ENCODE measurements around the gene MTX1. TPM values are rescaled to one million over a fixed set of nuclear protein-coding genes. Genes with fewer than 3 reads are reported as not detected.
A peak's percentile ranks its signal among the peaks of the same experiment; 100 is the strongest.

The MTX1 gene
- total and polyA plus RNA-seq, 3 donors from 2014 or later, result 77.1 to 161 (median 118) TPM

GRCh38 chr1:155260276-155260675 lies 51.8 kb downstream of the MTX1 start:
- WGBS, 2 donors, result 90 to 92% methylated on average over 5 of the region's 5 CpGs
- intact Hi-C loops (cut with DNase I; ENCODE audit: low total_unique reads), result no loop called here
- H3K4me3 ChIP-seq, result no peak overlapping the region
- H3K9me3 ChIP-seq, result no peaks in the 10 kb centered on the region
- no peak for TF ChIP-seq CTCF (IDR thresholded peaks at IDR 0.05)
- TF ChIP-seq POLR2A (IDR thresholded peaks at IDR 0.05), result no peak
- H3K36me3 ChIP-seq (ENCODE audit: low read depth, missing control alignments), result no peaks in the 10 kb centered on the region
- H3K27me3 ChIP-seq, result no peaks in the 10 kb centered on the region
- no peak for DNase-seq
- peaks cover 18% of the 10 kb centered on the region for H3K4me1 ChIP-seq
- no peak overlapping the region for H3K27ac ChIP-seq

GRCh38 chr1:155261493-155261851 lies 53.0 kb downstream of the MTX1 start:
- Histone ChIP-seq H3K9me3 (no peaks in the 10 kb centered on the region), H3K4me1 (peaks cover 12% of the 10 kb centered on the region), H3K27me3 (no peaks in the 10 kb centered on the region), H3K36me3 (ENCODE audit: low read depth, missing control alignments) (no peaks in the 10 kb centered on the region), H3K27ac (peak overlapping the region; percentile 73 to 86), H3K4me3 (peak overlapping the region; percentile 77 to 87)
- 0 to 5% methylated on average over 1 to 9 of the region's 9 CpGs for WGBS, 2 donors
- intact Hi-C loops (cut with DNase I; ENCODE audit: low total_unique reads), result no loop called here
- DNase-seq, result no peak
- TF ChIP-seq CTCF (IDR thresholded peaks at IDR 0.05) (no peak), POLR2A (IDR thresholded peaks at IDR 0.05) (no peak)

GRCh38 chr1:155261852-155262673 lies 53.6 kb downstream of the MTX1 start, which contains the start of gene SCAMP3:
Gene SCAMP3, minus strand, starts transcription at chr1:155262360. Its CDS starts 209 bp downstream, at chr1:155262151.
- Histone ChIP-seq H3K4me3 (peak within 1 kb of the TSS; percentile 77 to 87), H3K4me1 (peaks cover 12% of the 10 kb centered on the region), H3K36me3 (ENCODE audit: low read depth, missing control alignments) (no peaks in the 10 kb centered on the region), H3K27ac (peak within 1 kb of the TSS; percentile 73 to 86), H3K9me3 (no peaks in the 10 kb centered on the region), H3K27me3 (no peaks in the 10 kb centered on the region)
- DNase-seq, result peak; percentile 99
- TF ChIP-seq POLR2A (IDR thresholded peaks at IDR 0.05) (peak; percentile 48), CTCF (IDR thresholded peaks at IDR 0.05) (peak in 1 of 3 experiments; percentile 13)
- intact Hi-C loops (cut with DNase I; ENCODE audit: low total_unique reads), result no loop called here
- WGBS, 2 donors, result 1 to 2% methylated on average over 20 to 47 of the region's 47 CpGs

- H3K36me3 ChIP-seq (ENCODE audit: low read depth, missing control alignments), result no peaks in the 10 kb centered on the region
- intact Hi-C loops (cut with DNase I; ENCODE audit: low total_unique reads), result no loop called here
- DNase-seq, result no peak
Measured at GRCh38 chr1:155263067-155263466, 54.6 kb downstream of the MTX1 start.

More at GRCh38 chr1:155263067-155263466, 54.6 kb downstream of the MTX1 start:
- TF ChIP-seq CTCF (IDR thresholded peaks at IDR 0.05) (no peak), POLR2A (IDR thresholded peaks at IDR 0.05) (no peak)
- WGBS, 2 donors, result 87 to 88% methylated on average over 11 of the region's 11 CpGs
- H3K27me3 ChIP-seq, result no peaks in the 10 kb centered on the region
- peak overlapping the region; percentile 73 to 86 for H3K27ac ChIP-seq
- peaks cover 12% of the 10 kb centered on the region for H3K4me1 ChIP-seq
- H3K4me3 ChIP-seq, result no peak overlapping the region
- H3K9me3 ChIP-seq, result no peaks in the 10 kb centered on the region

MicroRNAs within 50 kb of the gene (microRNA counts, 767-probe panel; counts per million panel counts)
- microRNA hsa-miR-92b-3p, result 0 to 152 counts per million in 2 donors

Other genes with a start within 250 kb of the MTX1 start
- 10 to 100 TPM; 31.0 to 34.9 TPM for gene PYGO2, start 246.9 kb upstream of the MTX1 start, total RNA-seq
- gene PYGO2, start 246.9 kb upstream of the MTX1 start, polyA plus RNA-seq (ENCODE audit: insufficient read depth, low read depth, low replicate concordance), result 33.2 TPM
- gene SHC1, start 237.9 kb upstream of the MTX1 start, total RNA-seq, result 10 to 100 TPM; 47.9 to 59.3 TPM
- gene SHC1, start 237.9 kb upstream of the MTX1 start, polyA plus RNA-seq (ENCODE audit: insufficient read depth, low read depth, low replicate concordance), result 49.0 TPM
- 10 to 100 TPM; 45.5 to 84.3 TPM for gene CKS1B, start 234.0 kb upstream of the MTX1 start, total RNA-seq
- 100 TPM for gene CKS1B, start 234.0 kb upstream of the MTX1 start, polyA plus RNA-seq (ENCODE audit: insufficient read depth, low read depth, low replicate concordance)
- gene FLAD1, start 225.4 kb upstream of the MTX1 start, total RNA-seq, result 10 to 100 TPM; 26.5 to 35.0 TPM
- 46.5 TPM for gene FLAD1, start 225.4 kb upstream of the MTX1 start, polyA plus RNA-seq (ENCODE audit: insufficient read depth, low read depth, low replicate concordance)
- gene LENEP, start 215.1 kb upstream of the MTX1 start, total RNA-seq, result 1 to 10 TPM in 1 of 2 donors, not detected in 1; 1.1 TPM
- gene LENEP, start 215.1 kb upstream of the MTX1 start, polyA plus RNA-seq (ENCODE audit: insufficient read depth, low read depth, low replicate concordance), result not detected
- 10 to 100 TPM; 21.1 to 22.4 TPM for gene ZBTB7B, start 205.9 kb upstream of the MTX1 start, total RNA-seq
- 18.6 TPM for gene ZBTB7B, start 205.9 kb upstream of the MTX1 start, polyA plus RNA-seq (ENCODE audit: insufficient read depth, low read depth, low replicate concordance)
- gene DCST2, start 174.9 kb upstream of the MTX1 start, total RNA-seq, result 10 to 100 TPM in 1 of 2 donors, 1 to 10 TPM in 1; 9.9 to 14.4 TPM
- 20.4 TPM for gene DCST2, start 174.9 kb upstream of the MTX1 start, polyA plus RNA-seq (ENCODE audit: insufficient read depth, low read depth, low replicate concordance)
- gene DCST1, start 174.9 kb upstream of the MTX1 start, total RNA-seq, result 1 to 10 TPM; 4.5 to 9.4 TPM
- 15.2 TPM for gene DCST1, start 174.9 kb upstream of the MTX1 start, polyA plus RNA-seq (ENCODE audit: insufficient read depth, low read depth, low replicate concordance)
- 10 to 100 TPM; 30.7 to 34.5 TPM for gene ADAM15, start 157.4 kb upstream of the MTX1 start, total RNA-seq
- gene ADAM15, start 157.4 kb upstream of the MTX1 start, polyA plus RNA-seq (ENCODE audit: insufficient read depth, low read depth, low replicate concordance), result 42.6 TPM
- gene EFNA4, start 145.0 kb upstream of the MTX1 start, total RNA-seq, result 1 to 10 TPM; 5.3 to 6.9 TPM
- gene EFNA4, start 145.0 kb upstream of the MTX1 start, polyA plus RNA-seq (ENCODE audit: insufficient read depth, low read depth, low replicate concordance), result 6.0 TPM
- 1 to 10 TPM; 7.5 to 7.7 TPM for gene EFNA3, start 129.9 kb upstream of the MTX1 start, total RNA-seq
- 9.9 TPM for gene EFNA3, start 129.9 kb upstream of the MTX1 start, polyA plus RNA-seq (ENCODE audit: insufficient read depth, low read depth, low replicate concordance)
- 10 to 100 TPM; 13.1 to 14.5 TPM for gene EFNA1, start 80.8 kb upstream of the MTX1 start, total RNA-seq
- 13.0 TPM for gene EFNA1, start 80.8 kb upstream of the MTX1 start, polyA plus RNA-seq (ENCODE audit: insufficient read depth, low read depth, low replicate concordance)
- 10 to 100 TPM; 25.2 to 30.0 TPM for gene SLC50A1, start 72.8 kb upstream of the MTX1 start, total RNA-seq
- 33.7 TPM for gene SLC50A1, start 72.8 kb upstream of the MTX1 start, polyA plus RNA-seq (ENCODE audit: insufficient read depth, low read depth, low replicate concordance)
- gene DPM3, start 68.2 kb upstream of the MTX1 start, total RNA-seq, result 100 to 1,000 TPM in 1 of 2 donors, 10 to 100 TPM in 1; 69.9 to 104 TPM
- gene DPM3, start 68.2 kb upstream of the MTX1 start, polyA plus RNA-seq (ENCODE audit: insufficient read depth, low read depth, low replicate concordance), result 77.7 TPM
- gene KRTCAP2, start 35.4 kb upstream of the MTX1 start, total RNA-seq, result 100 to 1,000 TPM; 242 to 255 TPM
- gene KRTCAP2, start 35.4 kb upstream of the MTX1 start, polyA plus RNA-seq (ENCODE audit: insufficient read depth, low read depth, low replicate concordance), result 397 TPM
- gene TRIM46, start 34.8 kb upstream of the MTX1 start, total RNA-seq, result 1 to 10 TPM; 3.7 to 3.9 TPM
- 4.0 TPM for gene TRIM46, start 34.8 kb upstream of the MTX1 start, polyA plus RNA-seq (ENCODE audit: insufficient read depth, low read depth, low replicate concordance)
- 10 to 100 TPM; 37.1 to 68.1 TPM for gene THBS3, start 798 bp upstream of the MTX1 start, total RNA-seq
- gene THBS3, start 798 bp upstream of the MTX1 start, polyA plus RNA-seq (ENCODE audit: insufficient read depth, low read depth, low replicate concordance), result 82.9 TPM
- 10 to 100 TPM; 14.3 to 15.8 TPM for gene ENTREP3, start 46.8 kb downstream of the MTX1 start, total RNA-seq
- gene ENTREP3, start 46.8 kb downstream of the MTX1 start, polyA plus RNA-seq (ENCODE audit: insufficient read depth, low read depth, low replicate concordance), result 27.9 TPM
- gene SCAMP3, start 53.7 kb downstream of the MTX1 start, total RNA-seq, result 10 to 100 TPM; 70.9 to 80.6 TPM
- gene SCAMP3, start 53.7 kb downstream of the MTX1 start, polyA plus RNA-seq (ENCODE audit: insufficient read depth, low read depth, low replicate concordance), result 63.0 TPM
- 10 to 100 TPM; 52.8 to 54.1 TPM for gene CLK2, start 64.8 kb downstream of the MTX1 start, total RNA-seq
- gene CLK2, start 64.8 kb downstream of the MTX1 start, polyA plus RNA-seq (ENCODE audit: insufficient read depth, low read depth, low replicate concordance), result 37.0 TPM
- 1 to 10 TPM; 3.5 to 3.8 TPM for gene HCN3, start 68.8 kb downstream of the MTX1 start, total RNA-seq
- gene HCN3, start 68.8 kb downstream of the MTX1 start, polyA plus RNA-seq (ENCODE audit: insufficient read depth, low read depth, low replicate concordance), result 2.2 TPM
- gene PKLR, start 92.7 kb downstream of the MTX1 start, total RNA-seq, result under 1 TPM; 0.25 to 0.87 TPM
- gene PKLR, start 92.7 kb downstream of the MTX1 start, polyA plus RNA-seq (ENCODE audit: insufficient read depth, low read depth, low replicate concordance), result 2.0 TPM
- gene FDPS, start 100.2 kb downstream of the MTX1 start, total RNA-seq, result 10 to 100 TPM; 51.6 to 81.6 TPM
- 127 TPM for gene FDPS, start 100.2 kb downstream of the MTX1 start, polyA plus RNA-seq (ENCODE audit: insufficient read depth, low read depth, low replicate concordance)
- 10 to 100 TPM; 13.9 to 14.9 TPM for gene RUSC1, start 112.2 kb downstream of the MTX1 start, total RNA-seq
- 10.8 TPM for gene RUSC1, start 112.2 kb downstream of the MTX1 start, polyA plus RNA-seq (ENCODE audit: insufficient read depth, low read depth, low replicate concordance)

Measured in testis (tissue), 3 donors.